ENCODE results near the gene CDC42SE2. TPM values are rescaled to one million over a fixed set of nuclear protein-coding genes. Genes with fewer than 3 reads are reported as not detected.

CDC42SE2 gene
- polyA plus RNA-seq, 3 donors: 34.4 to 135 (median 92.6) TPM

DNA sequence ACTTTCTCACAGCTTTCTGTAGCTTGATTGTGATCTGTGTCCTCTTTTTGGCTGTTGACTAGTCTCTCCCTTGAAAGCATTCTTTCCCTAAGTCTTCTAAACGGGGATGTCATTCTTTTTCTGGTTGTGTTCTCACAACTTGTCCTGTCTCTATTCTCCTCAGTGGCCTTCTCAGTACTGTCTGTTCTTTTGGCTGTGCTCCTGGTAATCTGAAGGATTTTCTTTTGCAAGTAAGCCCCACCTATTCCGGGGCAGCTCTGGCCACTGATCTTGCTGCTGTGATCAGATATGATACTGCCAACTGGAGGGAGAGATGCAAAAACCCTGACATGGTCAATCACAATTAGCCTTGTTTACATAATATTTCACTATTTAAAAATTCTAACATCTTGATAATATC, 172.2 kb downstream of the CDC42SE2 start:
- H3K9me3 Mint-ChIP-seq: no peaks in the 10 kb centered on the region
- H3K27ac ChIP-seq (ENCODE audit: low read depth in 1 of 2, low read length in 2 of 2): no peak overlapping the region
- DNase-seq: no peak
- intact Hi-C loops (cut with micrococcal nuclease): no loop called here
- no peaks in the 10 kb centered on the region for H4K20me1 ChIP-seq (ENCODE audit: insufficient read depth, low read length)
- WGBS (ENCODE audit: insufficient coverage): no CpG with 5 or more reads among the region's 2 CpGs
- no peaks in the 10 kb centered on the region for H3K4me1 ChIP-seq (ENCODE audit: control insufficient read depth in 1 of 2, insufficient read depth in 2 of 2, low read length in 2 of 2)
- no peaks in the 10 kb centered on the region for H3K79me2 ChIP-seq (ENCODE audit: insufficient read depth, low read length)
- TF ChIP-seq, protein P1, sequence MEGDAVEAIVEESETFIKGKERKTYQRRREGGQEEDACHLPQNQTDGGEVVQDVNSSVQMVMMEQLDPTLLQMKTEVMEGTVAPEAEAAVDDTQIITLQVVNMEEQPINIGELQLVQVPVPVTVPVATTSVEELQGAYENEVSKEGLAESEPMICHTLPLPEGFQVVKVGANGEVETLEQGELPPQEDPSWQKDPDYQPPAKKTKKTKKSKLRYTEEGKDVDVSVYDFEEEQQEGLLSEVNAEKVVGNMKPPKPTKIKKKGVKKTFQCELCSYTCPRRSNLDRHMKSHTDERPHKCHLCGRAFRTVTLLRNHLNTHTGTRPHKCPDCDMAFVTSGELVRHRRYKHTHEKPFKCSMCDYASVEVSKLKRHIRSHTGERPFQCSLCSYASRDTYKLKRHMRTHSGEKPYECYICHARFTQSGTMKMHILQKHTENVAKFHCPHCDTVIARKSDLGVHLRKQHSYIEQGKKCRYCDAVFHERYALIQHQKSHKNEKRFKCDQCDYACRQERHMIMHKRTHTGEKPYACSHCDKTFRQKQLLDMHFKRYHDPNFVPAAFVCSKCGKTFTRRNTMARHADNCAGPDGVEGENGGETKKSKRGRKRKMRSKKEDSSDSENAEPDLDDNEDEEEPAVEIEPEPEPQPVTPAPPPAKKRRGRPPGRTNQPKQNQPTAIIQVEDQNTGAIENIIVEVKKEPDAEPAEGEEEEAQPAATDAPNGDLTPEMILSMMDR (IDR thresholded peaks at IDR 0.05): no peak
- H3K36me3 Mint-ChIP-seq: peaks cover 75 to 89% of the 10 kb centered on the region in 2 donors
- H2AFZ ChIP-seq (ENCODE audit: insufficient read depth, low read depth, low read length, poor library complexity, severe bottlenecking): no peak overlapping the region
- no peak overlapping the region for H3K4me3 Mint-ChIP-seq
- H3K27ac Mint-ChIP-seq: peak overlapping the region in 2 of 7 donors; percentile 21 to 34
- no peaks in the 10 kb centered on the region for H3K4me1 Mint-ChIP-seq
- no peak overlapping the region for H3K4me3 ChIP-seq (replicated peaks in 1 of 3; ENCODE audit: low read depth in 2 of 3, low read length in 3 of 3)
- H3K27me3 Mint-ChIP-seq (ENCODE audit: low read depth in 3 of 3): no peaks in the 10 kb centered on the region
- no peak overlapping the region for H3K9ac ChIP-seq (ENCODE audit: insufficient read depth, low read length, poor library complexity, severe bottlenecking)
- H3K9me3 ChIP-seq (replicated peaks in 1 of 2; ENCODE audit: control insufficient read depth in 1 of 2, insufficient read depth in 1 of 2, low read length in 2 of 2): no peaks in the 10 kb centered on the region
- H3K36me3 ChIP-seq (replicated peaks in 1 of 2; ENCODE audit: control insufficient read depth in 1 of 2, insufficient read depth in 2 of 2, low read length in 2 of 2): peaks cover 82 to 96% of the 10 kb centered on the region in 2 donors
- H3K27me3 ChIP-seq (ENCODE audit: control insufficient read depth in 2 of 2, insufficient read depth in 2 of 2, low read length in 2 of 2): no peaks in the 10 kb centered on the region
- H3K4me2 ChIP-seq (replicated peaks; ENCODE audit: extremely low read depth, low read length, poor library complexity, severe bottlenecking): no peak overlapping the region

GRCh38 chr5:131441184-131441583, 177.3 kb downstream of the CDC42SE2 start:
- no peaks in the 10 kb centered on the region for H4K20me1 ChIP-seq (ENCODE audit: insufficient read depth, low read length)
- no peaks in the 10 kb centered on the region for H3K79me2 ChIP-seq (ENCODE audit: insufficient read depth, low read length)
- no peaks in the 10 kb centered on the region for H3K9me3 Mint-ChIP-seq
- no peak overlapping the region for H2AFZ ChIP-seq (ENCODE audit: insufficient read depth, low read depth, low read length, poor library complexity, severe bottlenecking)
- H3K4me3 Mint-ChIP-seq: no peak overlapping the region
- no peak overlapping the region for H3K27ac ChIP-seq (ENCODE audit: low read depth in 1 of 2, low read length in 2 of 2)
- H3K27ac Mint-ChIP-seq: no peak overlapping the region
- no peaks in the 10 kb centered on the region for H3K27me3 ChIP-seq (ENCODE audit: control insufficient read depth in 2 of 2, insufficient read depth in 2 of 2, low read length in 2 of 2)
- H3K4me3 ChIP-seq (replicated peaks in 1 of 3; ENCODE audit: low read depth in 2 of 3, low read length in 3 of 3): no peak overlapping the region
- no peaks in the 10 kb centered on the region for H3K9me3 ChIP-seq (replicated peaks in 1 of 2; ENCODE audit: control insufficient read depth in 1 of 2, insufficient read depth in 1 of 2, low read length in 2 of 2)
- intact Hi-C loops (cut with micrococcal nuclease): no loop called here
- peaks cover 77 to 95% of the 10 kb centered on the region in 2 donors for H3K36me3 ChIP-seq (replicated peaks in 1 of 2; ENCODE audit: control insufficient read depth in 1 of 2, insufficient read depth in 2 of 2, low read length in 2 of 2)
- TF ChIP-seq, protein P1 (IDR thresholded peaks at IDR 0.05): no peak
- H3K36me3 Mint-ChIP-seq: peaks cover 77 to 78% of the 10 kb centered on the region in 2 donors
- no peak overlapping the region for H3K4me2 ChIP-seq (replicated peaks; ENCODE audit: extremely low read depth, low read length, poor library complexity, severe bottlenecking)
- H3K27me3 Mint-ChIP-seq (ENCODE audit: low read depth in 3 of 3): no peaks in the 10 kb centered on the region
- no peak overlapping the region for H3K9ac ChIP-seq (ENCODE audit: insufficient read depth, low read length, poor library complexity, severe bottlenecking)
- 100% methylated on average over 2 of the region's 2 CpGs for WGBS (ENCODE audit: insufficient coverage)
- no peaks in the 10 kb centered on the region for H3K4me1 ChIP-seq (ENCODE audit: control insufficient read depth in 1 of 2, insufficient read depth in 2 of 2, low read length in 2 of 2)
- H3K4me1 Mint-ChIP-seq: no peaks in the 10 kb centered on the region
- DNase-seq: no peak

Small RNAs within 50 kb of the gene (small RNA-seq; reads per million reads assigned to genes)
- gene AC004777.1 (ENCODE audit: insufficient read length, low read depth): not detected
- not detected for gene RF02271 (ENCODE audit: insufficient read length, low read depth)

Other genes with a start within 250 kb of the CDC42SE2 start
- 100 to 1,000 TPM; 148 to 223 (median 191) TPM for gene HINT1, start 98.8 kb upstream of the CDC42SE2 start, polyA plus RNA-seq
- gene LYRM7, start 93.1 kb upstream of the CDC42SE2 start, polyA plus RNA-seq: 1 to 10 TPM; 3.1 to 3.7 (median 3.2) TPM